ENCODE results near the gene TIMP2. TPM values are rescaled to one million over a fixed set of nuclear protein-coding genes. Genes with fewer than 3 reads are reported as not detected.
"Not testable (repeated sequence)": the region's sequence is repeated elsewhere in the genome, so short reads cannot be mapped to it uniquely, and the experiment has no call there.

Gene TIMP2
- total RNA-seq, 1 experiment from 2014 or later: 37.5 TPM

DNA sequence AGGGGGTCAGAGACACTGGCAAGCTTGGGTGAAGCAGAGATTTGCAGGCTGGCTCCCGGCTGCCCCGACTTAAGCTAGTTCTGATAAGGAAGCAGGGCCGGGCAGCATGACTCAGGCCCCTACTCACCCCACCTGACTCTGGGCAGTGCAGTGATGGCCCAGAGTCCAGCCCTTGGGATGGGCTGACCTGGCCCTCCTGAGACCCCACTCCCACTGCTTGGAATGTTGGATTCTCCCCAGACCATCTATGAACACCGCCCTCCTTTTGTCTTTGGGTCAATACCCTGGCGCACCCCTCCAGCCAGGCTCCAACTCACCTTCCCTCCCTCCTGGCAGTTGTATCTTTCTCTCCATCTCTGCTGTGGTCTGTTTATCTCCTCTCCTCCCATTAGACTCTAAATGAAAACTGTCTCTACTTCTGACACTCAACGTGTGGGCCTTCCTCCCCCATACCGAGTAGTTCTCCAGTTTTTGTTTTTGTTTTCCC, 33.5 kb upstream of the TIMP2 start:
- no peak for DNase-seq (ENCODE audit: low spot score)

DNA sequence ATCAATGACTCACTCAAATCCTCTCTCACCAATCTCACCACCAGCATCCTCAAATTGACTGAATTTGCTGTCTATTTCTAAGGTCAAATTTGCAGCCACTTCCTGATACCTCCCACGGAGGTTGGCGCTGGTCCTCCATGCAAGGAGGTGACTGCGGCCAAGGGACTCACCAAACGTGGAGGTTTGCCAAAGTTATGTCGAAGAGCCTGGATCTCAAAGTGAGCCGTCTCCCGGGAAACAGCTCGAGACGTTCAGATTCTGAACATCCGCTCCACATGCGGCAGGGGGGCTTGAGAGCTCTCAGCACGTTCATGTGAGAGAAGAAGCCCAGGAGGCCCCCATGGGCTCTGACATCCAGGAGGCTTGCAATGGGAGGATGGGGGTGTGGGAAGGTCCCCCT, 31.9 kb upstream of the TIMP2 start:
- in situ Hi-C loops (cut with HindIII; ENCODE audit: low sequenced_read_pairs): no loop called here
- peak; percentile 56 for DNase-seq (ENCODE audit: low spot score)

More for the DNA sequence above, 33.5 kb upstream of the TIMP2 start:
- in situ Hi-C loops (cut with HindIII; ENCODE audit: low sequenced_read_pairs): no loop called here

DNA sequence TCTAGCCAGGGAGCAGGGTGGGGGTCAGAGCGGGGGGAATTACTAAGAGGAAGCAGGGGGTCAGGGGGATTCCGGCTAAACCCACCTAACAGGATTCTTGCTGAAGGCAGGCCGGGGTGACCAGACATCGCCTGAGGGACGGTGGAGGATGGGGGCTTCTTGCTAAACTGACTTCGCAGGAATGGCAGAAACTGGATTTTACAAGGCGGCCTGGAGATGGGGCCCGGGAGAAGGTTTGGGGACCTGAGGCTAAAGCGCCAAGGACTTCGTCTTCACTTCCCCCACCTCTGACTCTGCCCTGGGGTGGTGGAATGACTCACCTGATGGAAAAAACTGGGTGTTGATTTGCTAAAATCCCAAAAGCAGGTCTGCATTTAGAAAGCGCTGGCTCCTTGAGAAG, 31.1 kb upstream of the TIMP2 start:
- DNase-seq (ENCODE audit: low spot score): no peak
- in situ Hi-C loops (cut with HindIII; ENCODE audit: low sequenced_read_pairs): no loop called here

DNA sequence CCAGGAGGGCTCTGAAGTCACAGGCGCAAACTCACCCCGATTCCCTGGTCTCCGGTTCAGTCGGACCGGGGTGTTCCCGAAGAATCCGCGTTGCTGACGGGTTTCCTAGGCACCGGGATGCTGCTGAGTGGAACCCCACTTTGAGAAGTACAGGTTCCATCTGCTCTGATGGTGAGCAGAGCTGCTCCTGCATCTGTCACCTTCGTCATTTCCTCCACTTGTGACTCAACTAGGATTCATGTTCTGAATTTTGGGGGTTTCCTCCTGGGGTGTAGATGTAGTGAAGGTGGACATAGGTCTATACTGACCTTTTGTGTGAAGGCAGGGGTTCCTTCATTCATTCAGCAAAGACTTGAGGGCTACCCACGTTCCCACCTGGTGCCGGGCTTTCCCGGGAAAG, 29.5 kb upstream of the TIMP2 start:
- in situ Hi-C loops (cut with HindIII; ENCODE audit: low sequenced_read_pairs): no loop called here
- no peak for DNase-seq (ENCODE audit: low spot score)

DNA sequence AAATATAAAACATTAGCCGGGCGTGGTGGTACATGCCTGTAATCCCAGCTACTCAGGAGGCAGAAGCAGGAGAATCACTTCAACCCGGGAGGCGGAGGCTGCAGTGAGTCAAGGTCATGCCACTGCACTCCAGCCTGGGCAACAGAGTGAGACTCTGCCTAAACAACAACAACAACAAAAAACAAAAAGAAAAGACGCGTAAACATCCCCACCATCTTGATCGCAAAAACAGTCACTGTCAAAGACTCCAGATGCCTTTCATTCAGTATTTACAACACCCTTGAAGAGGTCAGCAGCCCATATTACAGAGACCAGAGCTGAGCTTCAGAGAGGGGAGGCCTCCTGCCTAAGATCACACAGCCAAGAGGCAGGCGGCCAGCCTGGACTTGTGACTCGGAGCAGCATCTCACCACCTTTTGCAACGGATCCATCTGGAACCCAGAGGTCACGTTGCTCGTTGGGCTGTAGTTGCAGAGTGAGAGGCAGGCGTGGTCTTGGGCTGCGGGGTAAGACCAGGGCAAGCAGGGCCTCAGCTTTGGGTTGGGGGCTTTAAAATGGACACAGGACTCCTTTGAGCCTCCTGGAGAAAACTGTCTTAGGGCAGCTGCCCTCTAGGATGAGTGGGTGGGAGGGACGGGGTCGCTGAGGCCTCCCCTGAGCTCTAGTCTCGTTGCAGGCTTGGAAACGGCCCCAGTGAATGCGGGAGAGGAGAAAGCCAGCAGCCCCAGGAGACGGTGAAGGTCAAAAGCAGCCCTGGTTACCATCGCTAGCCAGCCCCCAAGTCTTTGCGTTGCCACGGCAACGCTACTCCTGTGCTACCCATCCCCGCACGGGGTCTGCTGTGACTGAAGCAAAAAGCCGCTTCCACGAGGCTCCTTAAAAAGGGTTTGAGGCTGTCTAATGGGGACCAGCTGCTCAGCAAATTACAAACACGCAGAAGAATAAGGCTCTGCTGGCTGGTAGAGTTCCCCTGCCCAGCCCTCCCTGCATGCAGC, 28.5 kb upstream of the TIMP2 start:
- in situ Hi-C loops (cut with HindIII; ENCODE audit: low sequenced_read_pairs): no loop called here
- DNase-seq (ENCODE audit: low spot score): no peak

DNA sequence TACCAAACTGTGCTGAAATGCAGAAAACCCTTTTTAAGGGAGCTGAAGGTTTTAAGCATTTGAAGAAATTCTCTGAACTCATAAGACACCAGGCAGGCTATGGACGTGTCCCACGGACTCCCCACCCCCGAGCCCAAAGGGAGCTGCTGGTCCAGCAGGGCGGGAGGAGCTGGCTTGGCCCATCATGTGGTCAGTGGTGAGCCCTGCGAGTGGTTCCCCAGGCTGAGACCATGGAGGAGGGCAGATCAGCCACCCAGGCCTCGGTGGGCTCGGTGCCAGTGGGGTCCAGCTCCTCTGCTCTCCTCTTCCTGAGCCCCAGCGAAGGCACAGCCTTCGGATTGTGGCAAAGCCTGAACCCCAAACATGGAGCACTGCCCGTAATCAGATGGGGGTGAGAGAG, 27.5 kb upstream of the TIMP2 start:
- in situ Hi-C loops (cut with HindIII; ENCODE audit: low sequenced_read_pairs): no loop called here
- no peak for DNase-seq (ENCODE audit: low spot score)

DNA sequence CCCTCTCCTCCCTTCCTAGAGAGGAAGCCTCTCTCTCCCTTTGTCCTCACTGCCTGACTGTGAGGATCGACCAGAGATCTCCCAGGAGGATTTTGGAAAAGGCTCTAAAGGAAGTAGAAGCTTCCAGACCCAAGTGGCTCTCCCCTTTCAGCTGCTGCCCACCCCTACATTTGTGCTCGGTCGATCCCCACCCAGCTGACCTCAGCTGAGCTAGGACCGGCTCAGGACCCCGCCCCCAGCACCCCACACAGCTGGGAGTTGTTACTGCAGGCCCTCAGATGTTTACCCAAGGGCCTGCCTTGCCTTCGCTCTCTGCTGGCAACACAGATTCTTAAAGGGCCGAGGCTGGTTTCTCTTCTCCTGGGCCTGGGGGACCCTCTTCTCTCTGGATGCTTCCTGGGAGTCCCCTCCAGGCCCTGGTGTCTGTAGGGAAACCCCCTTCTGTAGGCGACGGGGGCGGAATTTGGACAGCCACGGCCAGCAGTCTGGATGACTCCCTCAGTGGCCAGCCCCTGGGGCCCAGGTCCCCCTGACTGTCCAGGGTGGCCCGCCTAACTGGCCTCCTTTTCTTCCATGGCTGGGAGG, 26.9 kb upstream of the TIMP2 start:
- no peak for DNase-seq (ENCODE audit: low spot score)
- in situ Hi-C loops (cut with HindIII; ENCODE audit: low sequenced_read_pairs): no loop called here

DNA sequence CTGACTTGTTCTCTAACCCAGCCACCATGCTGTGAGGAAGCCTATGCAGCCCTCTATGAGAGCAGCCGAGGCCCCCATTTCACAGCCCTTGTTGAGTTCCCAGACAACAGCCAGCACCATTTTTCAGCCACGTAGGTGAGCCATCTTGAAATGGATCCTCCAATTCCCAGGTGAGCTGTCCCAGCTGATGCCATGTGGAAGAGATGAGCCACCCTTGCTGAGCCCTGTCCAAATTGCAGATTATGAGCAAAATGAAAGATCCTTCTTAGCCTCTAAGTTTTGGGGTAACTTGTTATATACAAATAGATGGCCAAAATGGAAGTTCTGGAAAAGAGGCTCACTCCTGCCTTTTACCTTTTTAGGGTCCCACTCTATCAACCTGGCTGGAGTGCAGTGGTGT, 25.7 kb upstream of the TIMP2 start:
- in situ Hi-C loops (cut with HindIII; ENCODE audit: low sequenced_read_pairs): no loop called here
- DNase-seq (ENCODE audit: low spot score): no peak

DNA sequence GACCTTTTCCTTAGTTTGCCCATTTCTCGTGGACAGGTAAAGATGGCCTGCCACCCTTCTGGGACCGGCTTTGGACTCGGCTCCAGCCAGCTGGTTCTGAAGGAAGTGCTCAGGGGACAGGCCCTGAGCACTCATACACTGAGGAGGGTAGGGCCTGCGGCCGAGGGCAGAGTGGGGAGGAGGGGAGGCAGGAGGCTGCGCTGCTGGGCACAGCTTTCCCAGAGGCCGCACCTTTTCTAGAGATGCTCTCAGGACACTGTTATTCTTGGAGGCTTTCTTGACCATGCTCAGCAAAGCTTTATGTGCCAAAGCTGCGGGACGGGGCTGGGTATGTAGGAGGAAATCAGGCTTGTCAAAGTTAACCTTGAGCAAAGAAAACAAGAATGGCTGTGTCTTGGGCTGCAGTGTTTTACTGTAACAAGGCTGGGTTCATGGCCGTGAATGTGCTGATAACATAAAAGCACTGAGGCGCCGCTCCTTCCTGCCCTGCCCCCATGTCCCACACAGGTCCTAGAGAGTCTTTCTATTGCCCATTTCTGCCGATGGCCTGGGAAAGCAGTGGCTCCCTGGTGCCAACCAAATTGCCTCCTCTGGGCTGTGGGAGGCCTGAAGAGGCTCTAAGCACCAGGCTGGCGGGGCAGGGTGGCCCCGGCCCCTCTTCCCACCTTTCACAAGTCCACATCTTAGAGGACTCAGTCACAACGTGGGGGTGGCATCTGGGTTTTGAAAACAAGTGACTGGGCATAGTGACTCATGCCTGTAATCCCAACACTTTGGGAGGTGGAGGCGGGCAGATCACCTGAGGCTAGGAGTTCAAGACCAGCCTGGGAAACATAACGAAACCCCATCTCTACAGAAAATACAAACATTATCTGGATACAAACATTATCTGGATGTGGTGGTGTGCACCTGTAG, 22.3 kb upstream of the TIMP2 start:
- in situ Hi-C loops (cut with HindIII; ENCODE audit: low sequenced_read_pairs): no loop called here
- no peak for DNase-seq (ENCODE audit: low spot score)

DNA sequence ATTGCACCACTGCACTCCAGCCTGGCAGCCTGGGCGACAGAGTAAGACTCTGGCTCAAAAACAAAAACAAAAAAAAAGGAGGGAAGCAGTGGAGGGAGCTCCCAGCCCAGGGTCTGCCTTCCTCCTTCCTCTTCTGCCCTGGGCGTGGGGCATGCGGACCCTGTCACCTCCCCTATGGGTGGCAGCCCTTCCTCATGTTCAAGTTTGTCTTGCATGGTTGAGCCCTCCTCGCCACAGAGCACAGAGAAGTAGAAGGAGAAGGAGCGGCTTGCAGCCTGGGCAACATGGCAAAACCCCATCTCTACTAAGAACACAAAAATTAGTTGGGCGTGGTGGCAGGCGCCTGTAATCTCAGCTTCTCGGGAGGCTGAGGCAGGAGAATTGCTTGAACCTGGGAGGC, 21.4 kb upstream of the TIMP2 start:
- in situ Hi-C loops (cut with HindIII; ENCODE audit: low sequenced_read_pairs): no loop called here
- no peak for DNase-seq (ENCODE audit: low spot score)

DNA sequence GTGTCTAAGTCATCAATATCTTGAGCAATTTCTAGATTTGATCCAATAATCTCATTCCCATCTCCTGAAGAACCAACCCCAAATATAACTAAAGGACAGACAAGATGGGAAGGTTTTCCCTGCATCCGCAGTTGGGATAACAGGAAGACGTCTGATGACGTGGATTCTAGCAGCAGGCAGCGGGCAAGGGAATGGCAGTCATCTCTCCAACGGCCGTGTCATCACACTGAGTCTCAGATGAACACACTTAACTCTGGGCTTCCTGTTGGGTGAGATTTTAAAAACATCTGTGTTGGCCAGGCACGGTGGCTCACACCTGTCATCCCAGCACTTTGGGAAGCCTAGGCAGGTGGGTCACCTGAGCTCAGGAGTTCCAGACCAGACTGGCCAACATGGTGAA, 20.9 kb upstream of the TIMP2 start:
- DNase-seq (ENCODE audit: low spot score): no peak
- in situ Hi-C loops (cut with HindIII; ENCODE audit: low sequenced_read_pairs): no loop called here

DNA sequence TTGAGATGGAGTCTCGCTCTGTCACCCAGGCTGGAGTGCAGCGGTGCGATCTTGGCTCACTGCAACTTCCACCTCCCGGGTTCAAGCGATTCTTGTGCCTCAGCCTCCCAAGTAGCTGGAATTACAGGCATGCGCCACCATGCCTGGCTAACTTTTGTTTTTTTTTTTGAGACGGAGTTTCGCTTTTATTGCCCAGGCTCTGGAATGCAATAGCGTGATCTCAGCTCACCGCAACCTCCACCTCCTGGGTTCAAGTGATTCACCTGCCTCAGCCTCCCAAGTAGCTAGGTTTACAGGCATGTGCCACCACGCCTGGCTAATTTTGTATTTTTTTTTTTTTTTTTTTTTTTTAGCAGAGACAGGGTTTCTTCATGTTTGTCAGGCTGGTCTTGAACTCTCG, 20.3 kb upstream of the TIMP2 start:
- in situ Hi-C loops (cut with HindIII; ENCODE audit: low sequenced_read_pairs); DNase-seq (ENCODE audit: low spot score): not testable (repeated sequence)

DNA sequence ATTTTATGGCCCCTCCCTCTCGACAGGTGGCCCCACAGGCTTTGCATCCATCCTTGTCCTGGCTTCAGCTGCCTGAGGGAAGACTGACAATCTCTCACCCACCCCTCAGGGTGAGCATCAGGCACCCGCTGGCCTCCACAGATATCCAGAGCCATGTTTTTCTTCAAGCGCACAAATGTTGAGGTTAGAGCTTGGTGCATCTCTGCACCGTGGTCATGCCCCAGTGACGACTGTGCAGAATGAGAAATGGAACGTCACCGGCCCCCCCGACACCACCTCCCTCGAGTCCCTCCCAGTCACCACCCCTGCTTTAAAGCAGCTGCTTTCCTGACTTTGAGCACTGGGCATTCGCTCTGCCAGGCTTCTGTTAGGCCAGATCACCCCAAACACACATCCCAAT, 19.8 kb upstream of the TIMP2 start:
- in situ Hi-C loops (cut with HindIII; ENCODE audit: low sequenced_read_pairs): no loop called here
- no peak for DNase-seq (ENCODE audit: low spot score)

DNA sequence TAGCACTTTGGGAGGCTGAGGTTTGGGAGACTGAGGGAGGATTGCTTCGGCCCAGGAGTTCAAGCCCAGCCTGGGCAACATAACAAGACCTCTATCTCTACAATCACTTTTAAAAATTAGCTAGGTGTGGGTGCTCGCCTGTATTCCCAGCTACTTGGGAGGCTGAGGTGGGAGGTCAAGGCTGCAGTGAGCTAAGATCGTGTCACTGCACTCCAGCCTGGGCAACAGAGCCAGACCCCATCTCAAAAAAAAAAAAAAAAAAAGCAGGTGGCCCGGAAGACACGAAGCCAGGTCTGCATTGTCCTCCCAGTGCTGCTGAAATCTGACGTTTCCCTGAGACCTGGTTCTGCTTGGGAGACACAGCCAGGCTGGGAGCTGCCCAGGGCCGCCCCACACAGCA, 18.8 kb upstream of the TIMP2 start:
- DNase-seq (ENCODE audit: low spot score): no peak
- in situ Hi-C loops (cut with HindIII; ENCODE audit: low sequenced_read_pairs): no loop called here

DNA sequence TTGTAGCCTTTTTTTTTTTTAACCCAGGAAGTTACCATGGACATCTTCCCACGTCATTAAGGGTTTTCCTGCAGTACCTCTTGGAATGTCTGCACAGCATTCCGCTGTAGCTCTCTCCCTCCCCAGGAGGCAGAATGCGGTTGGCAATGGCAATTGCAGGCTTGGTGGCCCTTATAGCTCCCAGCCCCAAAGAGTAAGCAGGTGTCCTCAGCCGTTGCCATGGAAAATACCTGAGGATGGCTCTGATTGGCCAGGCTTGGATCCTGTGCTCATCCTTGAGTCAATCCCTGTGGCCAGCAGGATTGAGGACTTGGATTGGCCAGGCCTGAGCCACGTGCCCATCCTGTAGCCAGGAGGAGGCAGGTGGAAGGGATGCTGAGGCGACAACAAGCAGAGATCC, 15.5 kb upstream of the TIMP2 start:
- peak; percentile 74 for DNase-seq (ENCODE audit: low spot score)

DNA sequence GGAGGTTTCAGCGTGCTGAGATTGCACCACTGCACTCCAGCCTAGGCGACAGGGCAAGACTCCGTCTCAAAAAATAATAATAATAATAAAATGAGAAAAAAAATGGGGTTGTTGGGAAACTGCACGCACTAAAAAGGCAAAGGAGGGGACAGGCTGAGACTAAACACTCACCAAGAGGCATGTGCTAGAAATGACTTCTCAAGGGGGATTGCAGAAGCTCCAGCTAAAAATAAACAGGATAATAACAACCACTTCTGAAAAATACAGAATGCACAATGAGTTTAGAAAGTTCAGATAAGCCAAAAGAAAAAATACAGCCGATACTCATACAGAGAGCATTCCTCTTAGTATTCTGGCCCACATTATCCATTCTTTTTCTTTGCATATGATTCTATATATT, 15.1 kb upstream of the TIMP2 start:
- in situ Hi-C loops (cut with HindIII; ENCODE audit: low sequenced_read_pairs): no loop called here
- DNase-seq (ENCODE audit: low spot score): no peak

More for the DNA sequence above, 15.5 kb upstream of the TIMP2 start:
- in situ Hi-C loops (cut with HindIII; ENCODE audit: low sequenced_read_pairs): no loop called here

DNA sequence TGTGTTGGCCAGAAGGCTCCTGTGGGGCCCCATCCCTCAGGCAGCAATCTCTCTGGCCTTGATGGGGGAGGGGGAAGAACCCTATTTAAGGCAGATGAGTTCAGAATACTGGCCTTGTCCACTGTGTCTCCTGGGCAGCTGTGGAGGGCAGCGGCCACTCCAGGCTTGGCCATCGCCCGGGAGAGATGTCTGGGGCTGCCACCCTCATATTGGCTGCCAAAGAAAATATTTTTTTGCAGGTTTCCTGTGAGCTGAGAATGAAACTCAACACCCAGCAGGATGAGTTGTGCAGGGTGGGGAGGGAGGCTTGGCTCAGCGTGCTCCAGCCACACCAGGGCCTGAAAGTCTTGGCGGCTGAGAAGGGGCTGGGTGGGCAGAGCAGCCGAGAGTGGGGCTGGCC, 14.4 kb upstream of the TIMP2 start:
- DNase-seq (ENCODE audit: low spot score): no peak
- in situ Hi-C loops (cut with HindIII; ENCODE audit: low sequenced_read_pairs): no loop called here

DNA sequence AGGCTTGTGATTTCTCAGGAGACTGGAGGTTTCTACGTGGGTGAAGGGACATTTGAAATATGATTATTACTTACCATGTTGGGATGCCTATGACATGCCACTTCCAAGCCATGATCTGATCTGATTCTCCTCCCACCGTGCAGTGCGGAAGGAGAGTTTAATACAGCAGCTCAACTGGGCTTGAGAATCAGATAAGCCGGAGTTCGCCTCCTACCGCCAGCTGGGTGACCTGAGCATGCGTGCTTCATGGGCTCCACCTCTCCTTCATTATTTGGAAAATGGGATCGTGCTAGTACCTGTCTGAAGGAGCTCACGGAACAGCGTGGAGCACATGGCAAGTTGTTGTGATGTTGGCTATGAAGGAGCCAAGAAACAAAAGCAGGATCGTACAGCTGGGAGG, 12.4 kb upstream of the TIMP2 start:
- in situ Hi-C loops (cut with HindIII; ENCODE audit: low sequenced_read_pairs): no loop called here
- no peak for DNase-seq (ENCODE audit: low spot score)

DNA sequence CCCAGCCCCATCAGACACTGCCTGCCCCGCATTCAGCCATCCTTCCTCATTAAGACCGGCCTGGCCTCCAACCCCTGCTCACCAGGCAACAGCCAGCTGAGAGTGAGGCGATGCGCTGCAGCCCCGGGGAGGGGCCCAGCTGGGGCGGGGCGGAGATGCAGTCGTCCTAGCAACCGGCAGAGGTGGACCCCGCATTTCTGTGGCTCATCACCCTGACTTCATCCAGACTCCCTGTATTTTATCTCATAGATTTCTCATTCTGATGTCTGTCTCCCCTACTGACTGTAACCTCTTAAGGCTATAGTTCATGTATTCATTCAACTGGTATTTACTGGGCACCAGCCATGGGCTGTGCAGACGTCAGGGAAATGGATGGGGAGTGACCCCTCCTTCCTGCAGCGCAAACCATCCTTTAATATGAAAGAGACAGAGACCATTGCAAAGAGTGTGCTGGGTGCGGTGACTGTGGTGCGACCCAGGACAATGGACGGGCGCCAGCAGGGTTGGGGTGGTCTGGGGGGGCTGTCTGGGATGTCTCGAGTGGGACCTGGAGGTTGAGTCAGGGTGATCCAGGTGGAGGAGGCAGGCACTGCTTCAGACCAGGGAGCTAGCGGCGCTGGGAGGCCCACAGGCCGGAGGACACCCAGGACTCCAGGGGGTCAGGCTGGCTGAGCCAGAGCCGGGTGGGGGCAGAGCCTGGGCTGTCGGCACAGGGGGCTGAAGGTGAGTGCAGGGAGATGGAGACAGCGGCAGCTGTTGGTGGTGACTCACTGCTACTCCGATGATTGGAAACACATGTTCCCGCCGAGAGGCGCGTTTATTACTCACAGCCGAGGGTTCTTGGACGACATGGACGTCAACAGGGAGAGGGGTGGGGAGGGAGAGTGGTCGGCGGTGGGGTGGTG, 10.5 kb upstream of the TIMP2 start:
- no peak for DNase-seq (ENCODE audit: low spot score)
- in situ Hi-C loops (cut with HindIII; ENCODE audit: low sequenced_read_pairs): no loop called here
